H1 (cell line): ENCODE data around the gene RBMS1. TPM values are rescaled to one million over a fixed set of nuclear protein-coding genes. Genes with fewer than 3 reads are reported as not detected.

Experiments used
- CHD1 ChIP-seq: IDR thresholded peaks from 2 replicates; pipeline ENCODE4 v1.6.1; 2012; ENCODE audit warnings: low read depth, low read length, improper control_type of control experiment
- CHD7 ChIP-seq: fragments of 300-600 bp; sonication (generic); IDR thresholded peaks from 2 replicates; pipeline ENCODE4 v1.7.1; 2012; ENCODE audit warnings: low read length, moderate library complexity, mild to moderate bottlenecking, inconsistent platforms; ENCODE audit not compliant: insufficient replicate concordance
- KDM1A ChIP-seq: fragments of 200-600, 300-600 bp; sonication (generic); IDR thresholded peaks from 2 replicates; pipeline ENCODE4 v1.7.1; 2016; ENCODE audit warnings: mild to moderate bottlenecking, low read length, borderline replicate concordance
- KDM5A ChIP-seq: fragments of 200-600 bp; IDR thresholded peaks from 2 replicates; pipeline ENCODE4 v1.7.1; 2012; ENCODE audit warnings: mild to moderate bottlenecking, low read length, inconsistent platforms, mixed read lengths
- NANOG ChIP-seq: IDR thresholded peaks from 2 replicates; pipeline ENCODE4 v1.6.1; 2011; ENCODE audit warnings: low read length, low read depth, mild to moderate bottlenecking, inconsistent platforms; ENCODE audit not compliant: insufficient read depth, poor library complexity, severe bottlenecking
- TCF12 ChIP-seq: IDR thresholded peaks from 2 replicates; pipeline ENCODE4 v1.6.1; 2011; ENCODE audit warnings: low read depth, mild to moderate bottlenecking, low read length
- YY1 ChIP-seq: IDR thresholded peaks from 2 replicates; pipeline ENCODE4 v1.6.1; 2011; ENCODE audit warnings: low read depth, mild to moderate bottlenecking, low read length
- ZNF274 ChIP-seq: IDR thresholded peaks from 2 replicates; pipeline ENCODE4 v1.7.0; 2012; ENCODE audit warnings: low read length, borderline replicate concordance; ENCODE audit errors: extremely low read depth
- polyA plus RNA-seq, 7 experiments: library from polyadenylated mRNA; depleted of rRNA in 3 of 7; stranded (reverse) in 5 of 7; unstranded in 2 of 7; fragments of >200 nt in 5 of 7; fragments of 200-250 nt in 2 of 7; gene quantifications; 1 replicate in 5 of 7; 2 replicates in 1 of 7; 4 replicates in 1 of 7; pipeline versions ENCODE4 v1.2.1 to v1.2.3, GENCODE V29; 2011 to 2013; ENCODE audit warnings: missing spikeins in 2 of 7, mixed read lengths in 2 of 7
- total RNA-seq: library from RNA; stranded (reverse); fragmentation: NEBNext Ultra II Directional; extraction: Animal tissue kit (Norgen Biotek cat#: 25700); gene quantifications from 2 replicates; pipeline ENCODE4 v1.2.1, GENCODE V29; 2021

Gene RBMS1
- total and polyA plus RNA-seq, 2 of the 8 experiments (the other 6 are each of a cell fraction or from before 2014, with no cell fraction given): 53.7 to 60.0 TPM

DNA sequence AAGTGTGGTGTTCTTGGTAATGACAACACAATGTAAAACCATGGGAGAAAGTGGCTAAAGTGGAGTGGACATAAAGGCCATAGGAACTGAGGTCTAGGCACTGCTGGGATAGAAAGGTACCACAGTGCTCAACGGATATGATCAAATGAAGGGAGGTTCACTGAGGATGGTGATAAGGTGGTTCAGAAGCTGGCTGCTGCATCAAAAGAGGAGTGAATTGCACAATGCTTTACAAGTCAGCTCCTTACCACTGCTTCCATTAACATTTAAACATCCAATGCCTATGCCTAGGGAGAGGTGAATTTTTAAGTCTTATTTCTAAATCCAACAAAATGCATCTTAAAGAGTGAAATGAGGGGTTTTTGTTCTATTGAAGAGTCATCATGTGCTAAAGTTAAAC is 193.4 kb downstream of the RBMS1 start (continued):
- TF ChIP-seq CHD7 (no peak), NANOG (no peak), ZNF274 (no peak), YY1 (no peak), KDM5A (no peak), CHD1 (no peak), KDM1A (no peak), TCF12 (no peak)
- TF ChIP-seq, all 59 proteins: peak for 0
